H9 (cell line): ENCODE results near the gene TSPAN9. TPM values are rescaled to one million over a fixed set of nuclear protein-coding genes. Genes with fewer than 3 reads are reported as not detected.

Experiments
- DNase-seq: peaks from one replicate; pipeline ENCODE4 v3.0.0-alpha.2; 2017
- H2AFZ ChIP-seq: one replicate; pipeline ENCODE4 v1.6.1; 2013; ENCODE audit warnings: mild to moderate bottlenecking, low read length, control low read depth, moderate library complexity
- H2AK5ac ChIP-seq: 2 replicates; pipeline ENCODE4 v1.6.1; 2013; ENCODE audit warnings: low read length, control low read depth, mixed read lengths; ENCODE audit not compliant: insufficient read length
- H2BK120ac ChIP-seq: one replicate; pipeline ENCODE4 v1.6.1; 2013; ENCODE audit warnings: low read depth, mild to moderate bottlenecking, low read length, control low read depth, inconsistent platforms; ENCODE audit not compliant: poor library complexity, severe bottlenecking
- H2BK12ac ChIP-seq: 2 replicates; pipeline ENCODE4 v1.6.1; 2013; ENCODE audit warnings: low read length, control low read depth, mixed read lengths, low read depth; ENCODE audit not compliant: insufficient read length
- H2BK15ac ChIP-seq: 2 replicates; pipeline ENCODE4 v1.6.1; 2013; ENCODE audit warnings: low read depth, low read length, control low read depth
- H2BK20ac ChIP-seq: one replicate; pipeline ENCODE4 v1.6.1; 2013; ENCODE audit warnings: low read depth, mild to moderate bottlenecking, low read length, control low read depth, inconsistent platforms; ENCODE audit not compliant: poor library complexity, severe bottlenecking
- H2BK5ac ChIP-seq: 2 replicates; pipeline ENCODE4 v1.6.1; 2013; ENCODE audit warnings: low read length, control low read depth, mixed read lengths; ENCODE audit not compliant: insufficient read length
- H3K14ac ChIP-seq: 2 replicates; pipeline ENCODE4 v1.6.1; 2013; ENCODE audit warnings: low read length, control low read depth; ENCODE audit not compliant: insufficient read depth
- H3K18ac ChIP-seq: 2 replicates; pipeline ENCODE4 v1.6.1; 2013; ENCODE audit warnings: low read depth, mild to moderate bottlenecking, mixed read lengths, low read length, control low read depth; ENCODE audit not compliant: insufficient read length
- H3K23ac ChIP-seq: 2 replicates; pipeline ENCODE4 v1.6.1; 2013; ENCODE audit warnings: low read length, control low read depth, mixed read lengths, low read depth; ENCODE audit not compliant: insufficient read length
- H3K23me2 ChIP-seq: 2 replicates; pipeline ENCODE4 v1.6.1; 2013; ENCODE audit warnings: low read depth, mild to moderate bottlenecking, mixed read lengths, low read length, control low read depth; ENCODE audit not compliant: insufficient read length, poor library complexity, severe bottlenecking
- H3K27ac ChIP-seq: 2 replicates; pipeline ENCODE4 v1.5.1; 2013; ENCODE audit warnings: low read length, control low read depth, mixed read lengths, low read depth; ENCODE audit not compliant: insufficient read length
- H3K27me3 ChIP-seq: 2 replicates; pipeline ENCODE4 v1.6.1; 2013; ENCODE audit warnings: low read length, control low read depth, inconsistent platforms; ENCODE audit not compliant: insufficient read depth
- H3K4ac ChIP-seq: 2 replicates; pipeline ENCODE4 v1.6.1; 2013; ENCODE audit warnings: low read depth, mild to moderate bottlenecking, control low read depth, inconsistent platforms, low read length, moderate library complexity
- H3K4me1 ChIP-seq: 2 replicates; pipeline ENCODE4 v1.6.1; 2013; ENCODE audit warnings: low read length, control low read depth, inconsistent platforms; ENCODE audit not compliant: insufficient read depth
- H3K4me2 ChIP-seq: 2 replicates; pipeline ENCODE4 v1.6.1; 2013; ENCODE audit warnings: low read length, control low read depth, mixed read lengths; ENCODE audit not compliant: insufficient read length, insufficient read depth
- H3K56ac ChIP-seq: 2 replicates; pipeline ENCODE4 v1.6.1; 2013; ENCODE audit warnings: low read depth, mild to moderate bottlenecking, mixed read lengths, low read length, control low read depth; ENCODE audit not compliant: insufficient read length
- H3K79me1 ChIP-seq: 2 replicates; pipeline ENCODE4 v1.6.1; 2013; ENCODE audit warnings: low read depth, mild to moderate bottlenecking, moderate library complexity, low read length, control low read depth, inconsistent platforms; ENCODE audit not compliant: insufficient read depth, poor library complexity, severe bottlenecking
- H3K79me2 ChIP-seq: 2 replicates; pipeline ENCODE4 v1.6.1; 2013; ENCODE audit warnings: low read length, control low read depth, inconsistent platforms; ENCODE audit not compliant: insufficient read depth
- H3K9ac ChIP-seq: 2 replicates; pipeline ENCODE4 v1.6.1; 2013; ENCODE audit warnings: low read length, control low read depth, mixed read lengths; ENCODE audit not compliant: insufficient read length; ENCODE audit errors: extremely low read depth
- H3K9me3 ChIP-seq: one replicate; pipeline ENCODE4 v1.6.1; 2013; ENCODE audit warnings: low read depth, low read length, inconsistent platforms; ENCODE audit not compliant: control insufficient read depth
- H3T11ph ChIP-seq: one replicate; pipeline ENCODE4 v1.6.1; 2013; ENCODE audit warnings: mild to moderate bottlenecking, low read length, control low read depth, inconsistent platforms
- H4K20me1 ChIP-seq: one replicate; pipeline ENCODE4 v1.6.1; 2013; ENCODE audit not compliant: control insufficient read depth, insufficient read length, insufficient read depth
- H4K5ac ChIP-seq: 2 replicates; pipeline ENCODE4 v1.6.1; 2013; ENCODE audit warnings: low read depth, mild to moderate bottlenecking, mixed read lengths, low read length, control low read depth; ENCODE audit not compliant: insufficient read length
- H4K8ac ChIP-seq: replicated peaks from 2 replicates; pipeline ENCODE4 v1.6.1; 2013; ENCODE audit warnings: low read length, control low read depth, mixed read lengths, low read depth; ENCODE audit not compliant: insufficient read length
- H4K91ac ChIP-seq: 2 replicates; pipeline ENCODE4 v1.6.1; 2013; ENCODE audit warnings: low read depth, mild to moderate bottlenecking, moderate library complexity, mixed read lengths, low read length, control low read depth; ENCODE audit not compliant: insufficient read length
- H3K27ac Mint-ChIP-seq, 3 experiments: 2 replicates in 2 of 3; 3 replicates in 1 of 3; pipeline ENCODE4 v1.8.0; 2020 to 2021; ENCODE audit warnings: mixed read lengths in 3 of 3, mild to moderate bottlenecking in 1 of 3, moderate library complexity in 1 of 3
- H3K27me3 Mint-ChIP-seq: 2 replicates; pipeline ENCODE4 v1.8.0; 2021; ENCODE audit warnings: low read depth, mild to moderate bottlenecking, moderate library complexity, mixed read lengths
- H3K36me3 Mint-ChIP-seq, 3 experiments: 2 replicates in 2 of 3; 3 replicates in 1 of 3; pipeline ENCODE4 v1.8.0; 2020 to 2021; ENCODE audit warnings: low read depth in 3 of 3, mixed read lengths in 3 of 3; ENCODE audit not compliant: insufficient read depth in 1 of 3
- H3K4me1 Mint-ChIP-seq, 2 experiments: 2 replicates each; pipeline ENCODE4 v1.8.0; 2020; ENCODE audit warnings: mixed read lengths in 2 of 2
- H3K4me3 Mint-ChIP-seq, 2 experiments: 2 replicates in 1 of 2; 3 replicates in 1 of 2; pipeline ENCODE4 v1.8.0; 2020 to 2021; ENCODE audit warnings: mild to moderate bottlenecking in 2 of 2, mixed read lengths in 2 of 2, moderate library complexity in 1 of 2
- H3K9me3 Mint-ChIP-seq, 2 experiments: 2 replicates in 1 of 2; 3 replicates in 1 of 2; pipeline ENCODE4 v1.8.0; 2020; ENCODE audit warnings: mild to moderate bottlenecking in 2 of 2, mixed read lengths in 2 of 2, moderate library complexity in 1 of 2
- CTCF ChIP-seq: fragments of 200-600 bp; sonication (generic); conservative IDR thresholded peaks from 3 replicates; pipeline ENCODE4 v1.8.0; 2021; ENCODE audit warnings: antibody characterized with exemption, mild to moderate bottlenecking
- WGBS: extraction: QIAGEN DNeasy Blood & Tissue Kit; methylation state at CpG from one replicate; pipeline ENCODE4 v1.1.7; 2013; ENCODE audit warnings: missing lambda C conversion rate, low lambda C conversion rate, mixed read lengths; ENCODE audit not compliant: insufficient read length; ENCODE audit errors: extremely low coverage; 5-methylcytosine and 5-hydroxymethylcytosine counted together
- total RNA-seq: library from RNA; stranded (reverse); gene quantifications from 2 replicates; pipeline ENCODE4 v1.2.1, GENCODE V29; 2021

Gene TSPAN9
- total RNA-seq, 1 experiment from 2014 or later, result 19.0 TPM

- no peak overlapping the region for H2AK5ac ChIP-seq
- H3K23ac ChIP-seq, result no peak overlapping the region
- H3K14ac ChIP-seq, result no peak overlapping the region
- H3K4me2 ChIP-seq, result no peak overlapping the region
- no peak overlapping the region for H4K5ac ChIP-seq
- Mint-ChIP-seq H3K9me3 (no peaks in the 10 kb centered on the region), H3K36me3 (no peaks in the 10 kb centered on the region), H3K4me1 (peaks cover 0 to 13% of the 10 kb centered on the region in 2 experiments; a peak in 2 of 4 replicates), H3K4me3 (no peak overlapping the region), H3K27ac (peak overlapping the region in 2 of 3 experiments; percentile 49 to 53; a peak in 3 of 7 replicates), H3K27me3 (no peaks in the 10 kb centered on the region)
- H2BK12ac ChIP-seq, result no peak overlapping the region
- DNase-seq, result no peak
- H3K27ac ChIP-seq, result no peak overlapping the region
- H3T11ph ChIP-seq, result no peak overlapping the region
- H2BK120ac ChIP-seq, result no peak overlapping the region
- H4K20me1 ChIP-seq, result no peaks in the 10 kb centered on the region
- no peaks in the 10 kb centered on the region for H3K4me1 ChIP-seq
- no peak overlapping the region for H3K56ac ChIP-seq
- H3K27me3 ChIP-seq, result no peaks in the 10 kb centered on the region
- no peak for TF ChIP-seq CTCF
- no peak overlapping the region for H3K4ac ChIP-seq
- no peak overlapping the region for H2BK20ac ChIP-seq
- no peak overlapping the region for H2BK5ac ChIP-seq
- H3K23me2 ChIP-seq, result no peaks in the 10 kb centered on the region
- WGBS, result no CpG with 5 or more reads among the region's 13 CpGs
- H4K8ac ChIP-seq, result no peak overlapping the region
- H2AFZ ChIP-seq, result no peak overlapping the region
- no peaks in the 10 kb centered on the region for H3K79me2 ChIP-seq
- no peak overlapping the region for H4K91ac ChIP-seq
- no peak overlapping the region for H3K18ac ChIP-seq
- no peaks in the 10 kb centered on the region for H3K9me3 ChIP-seq
- H3K79me1 ChIP-seq, result no peaks in the 10 kb centered on the region
- H3K9ac ChIP-seq, result no peak overlapping the region
- no peak overlapping the region for H2BK15ac ChIP-seq
These were observed 186.1 kb downstream of the TSPAN9 start for GRCh38 chr12:3263282-3263681.
